Transverse colon (tissue), 4 donors: ENCODE results near the gene KIAA1143. TPM values are rescaled to one million over a fixed set of nuclear protein-coding genes. Genes with fewer than 3 reads are reported as not detected.
A peak's percentile ranks its signal among the peaks of the same experiment; 100 is the strongest.

Experiments
- DNase-seq: peaks from one replicate; pipeline ENCODE4 v3.0.0-alpha.2; 2019
- H3K27ac ChIP-seq, 4 donors: fragments of 200-600 bp; sonication (generic); 2 replicates each; pipeline ENCODE4 v1.5.1; 2016 to 2018; ENCODE audit warnings: inconsistent platforms in 4 of 4
- H3K27me3 ChIP-seq: fragments of 200-600 bp; sonication (generic); 2 replicates; pipeline ENCODE4 v1.5.1; 2017; ENCODE audit warnings: inconsistent platforms
- H3K36me3 ChIP-seq, 4 donors: fragments of 200-600 bp; sonication (generic); 2 replicates each; pipeline ENCODE4 v1.5.1; 2017 to 2019; ENCODE audit warnings: inconsistent platforms in 4 of 4
- H3K4me1 ChIP-seq, 4 donors: fragments of 200-600 bp; sonication (generic); 2 replicates each; pipeline ENCODE4 v1.5.1; 2017 to 2020; ENCODE audit warnings: inconsistent platforms in 4 of 4
- H3K4me3 ChIP-seq, 4 donors: fragments of 200-600 bp; sonication (generic); 1 replicate in 1 of 4; 2 replicates in 3 of 4; pipeline versions ENCODE4 v1.5.1 to v1.6.1; 2017 to 2019; ENCODE audit warnings: inconsistent platforms in 4 of 4
- H3K9me3 ChIP-seq, 2 donors: fragments of 200-600 bp; sonication (generic); 2 replicates each; pipeline ENCODE4 v1.5.1; 2017 to 2019; ENCODE audit warnings: inconsistent platforms in 2 of 2
- CTCF ChIP-seq, 5 experiments: fragments of 200-600 bp in 3 of 5; fragments of 450-650 bp in 2 of 5; sonication (generic) in 3 of 5; IDR thresholded peaks; 1 replicate in 2 of 5; 2 replicates in 3 of 5; pipeline ENCODE4 v1.5.1; 2016 to 2017; ENCODE audit warnings: antibody characterized with exemption in 5 of 5, inconsistent platforms in 3 of 5, mild to moderate bottlenecking in 2 of 5, moderate library complexity in 1 of 5
- EP300 ChIP-seq: sonication (generic); formaldehyde crosslinking; IDR thresholded peaks from one replicate; pipeline ENCODE4 v1.6.1; 2017; ENCODE audit warnings: antibody characterized with exemption, low read depth
- POLR2A ChIP-seq: fragments of 450-650 bp; IDR thresholded peaks from one replicate; pipeline ENCODE4 v1.6.1; 2016; ENCODE audit warnings: antibody characterized with exemption, mild to moderate bottlenecking, moderate library complexity
- POLR2AphosphoS5 ChIP-seq, 3 donors: sonication (generic); formaldehyde crosslinking; IDR thresholded peaks; one replicate each; pipeline ENCODE4 v1.6.1; 2016; ENCODE audit warnings: antibody characterized with exemption in 3 of 3
- WGBS, 2 donors: methylation state at CpG; one replicate each; pipeline ENCODE4 v1.1.5; 2018; ENCODE audit warnings: low coverage in 1 of 2; 5-methylcytosine and 5-hydroxymethylcytosine counted together
- in situ Hi-C, 4 donors: fragments of 200-750 bp; cut with MboI; loops; one replicate each; pipeline versions ENCODE4 v1.15.0 to v1.15.1; 2017; ENCODE audit warnings: low sequenced_read_pairs in 3 of 4, low pct_ligation_motif_present in 1 of 4, low pct_unique_long_range_greater_than_20kb in 1 of 4
- intact Hi-C: fragments of 100-400 bp; cut with DNase I; formaldehyde crosslinking; loops from one replicate; pipeline ENCODE4 v1.15.1; 2023; ENCODE audit warnings: low total_unique reads
- total RNA-seq, 4 donors: library from RNA; depleted of rRNA; stranded (reverse); fragments of >200 nt; gene quantifications; one replicate each; pipeline ENCODE4 v1.1.0, GENCODE V29; 2016

Gene KIAA1143
- total RNA-seq, result 10 to 100 TPM in 2 of 4 donors, 1 to 10 TPM in 2; 5.6 to 18.3 (median 13.7) TPM

GRCh38 chr3:44761424-44762169 is at the start of gene KIAA1143, which contains the start of gene KIF15:
KIAA1143 (minus strand) TSS chr3:44761619; CDS start chr3:44761602, 17 bp downstream.
KIF15 (plus strand) TSS chr3:44761794; CDS start chr3:44761866, 72 bp downstream.
- intact Hi-C loops (loop anchor here (10.0 kb wide), 2 partner anchors 93 to 247 kb away; no protein-coding TSS in a partner anchor), in situ Hi-C loops (no loop called here)
- Histone ChIP-seq H3K4me3 (peak within 1 kb of the TSS; percentile 61 to 95 (median 77)), H3K27me3 (no peaks in the 10 kb centered on the region), H3K4me1 (peaks cover 4 to 19% (median 13%) of the 10 kb centered on the region in 4 donors), H3K36me3 (peaks cover 0 to 15% (median 0%) of the 10 kb centered on the region in 4 donors), H3K27ac (peak within 1 kb of the TSS; percentile 76 to 79 (median 78)), H3K9me3 (peaks cover 0 to 4% of the 10 kb centered on the region in 2 donors)
- 0 to 3% methylated on average over 3 to 30 of the region's 64 CpGs for WGBS, 2 donors
- peak; percentile 77 to 82 (median 79) for TF ChIP-seq POLR2AphosphoS5 (IDR thresholded peaks at IDR 0.05)
- TF ChIP-seq EP300, result no peak
- TF ChIP-seq POLR2A, result peak; percentile 67
- no peak for TF ChIP-seq CTCF (IDR thresholded peaks at IDR 0.05)
- DNase-seq, result peak; percentile 98

- Histone ChIP-seq H3K27me3 (no peaks in the 10 kb centered on the region), H3K27ac (no peak overlapping the region), H3K4me3 (no peak overlapping the region), H3K36me3 (no peaks in the 10 kb centered on the region), H3K4me1 (no peaks in the 10 kb centered on the region), H3K9me3 (no peaks in the 10 kb centered on the region)
- no peak for TF ChIP-seq POLR2AphosphoS5 (IDR thresholded peaks at IDR 0.05)
- no peak for TF ChIP-seq EP300
- no peak for TF ChIP-seq CTCF (IDR thresholded peaks at IDR 0.05)
- TF ChIP-seq POLR2A, result no peak
- in situ Hi-C loops, result no loop called here
- DNase-seq, result no peak
- 93 to 100% methylated on average over 1 to 2 of the region's 2 CpGs for WGBS, 2 donors
- intact Hi-C loops, result no loop called here
Observed at GRCh38 chr3:44805960-44806359, 44.5 kb upstream of the KIAA1143 start.

- in situ Hi-C loops (no loop called here), intact Hi-C loops (no loop called here)
- 91% methylated on average over 2 of the region's 2 CpGs for WGBS, 2 donors
Observed at GRCh38 chr3:44803298-44803697, 41.9 kb upstream of the KIAA1143 start.

More at GRCh38 chr3:44803298-44803697, 41.9 kb upstream of the KIAA1143 start:
- Histone ChIP-seq H3K9me3 (no peaks in the 10 kb centered on the region), H3K4me3 (no peak overlapping the region), H3K36me3 (no peaks in the 10 kb centered on the region), H3K27ac (no peak overlapping the region), H3K27me3 (no peaks in the 10 kb centered on the region), H3K4me1 (no peaks in the 10 kb centered on the region)
- no peak for TF ChIP-seq POLR2AphosphoS5 (IDR thresholded peaks at IDR 0.05)
- no peak for TF ChIP-seq POLR2A
- TF ChIP-seq CTCF (IDR thresholded peaks at IDR 0.05), result no peak
- no peak for TF ChIP-seq EP300
- no peak for DNase-seq
